Measurements from ENCODE around the gene CR1.
"Not testable (repeated sequence)": the region's sequence is repeated elsewhere in the genome, so short reads cannot be mapped to it uniquely, and the experiment has no call there.

The CR1 gene

GRCh38 chr1:207591205-207591604, 95.2 kb downstream of the CR1 start:
- DNase-seq: not testable (repeated sequence)

GRCh38 chr1:207594095-207594494, 98.1 kb downstream of the CR1 start:
- not testable (repeated sequence) for DNase-seq

- DNase-seq: no peak
These were observed 107.8 kb downstream of the CR1 start for GRCh38 chr1:207603777-207604176.

GRCh38 chr1:207605444-207606361, 109.7 kb downstream of the CR1 start:
- no peak for DNase-seq

- DNase-seq: no peak
These were observed 110.4 kb downstream of the CR1 start for GRCh38 chr1:207606362-207606755.

- no peak for DNase-seq
These were observed 116.8 kb downstream of the CR1 start for GRCh38 chr1:207612762-207613161.

- peak; percentile 86 for DNase-seq
These were observed 124.0 kb downstream of the CR1 start for GRCh38 chr1:207619871-207620542.

GRCh38 chr1:207620543-207620893, 124.6 kb downstream of the CR1 start:
- no peak for DNase-seq

- not testable (repeated sequence) for DNase-seq
These were observed 129.6 kb downstream of the CR1 start for GRCh38 chr1:207625504-207626071.

GRCh38 chr1:207626972-207627337, 131.0 kb downstream of the CR1 start:
- no peak for DNase-seq

- no peak for DNase-seq
These were observed 131.5 kb downstream of the CR1 start for GRCh38 chr1:207627496-207627895.

GRCh38 chr1:207628776-207629175, 132.8 kb downstream of the CR1 start:
- DNase-seq: no peak

- no peak for DNase-seq
These were observed 135.2 kb downstream of the CR1 start for GRCh38 chr1:207631137-207631536.

- no peak for DNase-seq
These were observed 137.3 kb downstream of the CR1 start for GRCh38 chr1:207633226-207633625.

GRCh38 chr1:207633699-207634289, 137.8 kb downstream of the CR1 start:
- not testable (repeated sequence) for DNase-seq

- not testable (repeated sequence) for DNase-seq
These were observed 138.3 kb downstream of the CR1 start for GRCh38 chr1:207634293-207634692.

GRCh38 chr1:207635569-207636186, 139.7 kb downstream of the CR1 start:
- peak; percentile 73 for DNase-seq

GRCh38 chr1:207638487-207639145, 142.7 kb downstream of the CR1 start:
- DNase-seq: not testable (repeated sequence)

GRCh38 chr1:207639362-207639761, 143.4 kb downstream of the CR1 start:
- DNase-seq: not testable (repeated sequence)

GRCh38 chr1:207644166-207644851, 148.4 kb downstream of the CR1 start:
- DNase-seq: no peak

GRCh38 chr1:207644852-207645634, 149.1 kb downstream of the CR1 start, which contains the start of gene CR1L:
Gene CR1L (plus strand): TSS chr1:207645133. CDS start chr1:207645234, 101 bp downstream.
- DNase-seq: peak; percentile 89
